Measurements from ENCODE around the gene ARHGAP35.

The ARHGAP35 gene

GRCh38 chr19:46861691-46862502 is 1.1 kb downstream of the ARHGAP35 start:
- TF ChIP-seq CTCF (IDR thresholded peaks at IDR 0.05; ENCODE audit: extremely low read depth, insufficient read depth, missing control alignments), result no peak
- no peak for DNase-seq (ENCODE audit: low spot score)
- in situ Hi-C loops (cut with MboI; ENCODE audit: low pct_unique_long_range_greater_than_20kb, low sequenced_read_pairs, unreplicated experiment), result no loop called here

GRCh38 chr19:46862503-46862834 is 1.7 kb downstream of the ARHGAP35 start:
- no peak for TF ChIP-seq CTCF (IDR thresholded peaks at IDR 0.05; ENCODE audit: extremely low read depth, insufficient read depth, missing control alignments)
- DNase-seq (ENCODE audit: low spot score), result no peak
- in situ Hi-C loops (cut with MboI; ENCODE audit: low pct_unique_long_range_greater_than_20kb, low sequenced_read_pairs, unreplicated experiment), result no loop called here

DNA sequence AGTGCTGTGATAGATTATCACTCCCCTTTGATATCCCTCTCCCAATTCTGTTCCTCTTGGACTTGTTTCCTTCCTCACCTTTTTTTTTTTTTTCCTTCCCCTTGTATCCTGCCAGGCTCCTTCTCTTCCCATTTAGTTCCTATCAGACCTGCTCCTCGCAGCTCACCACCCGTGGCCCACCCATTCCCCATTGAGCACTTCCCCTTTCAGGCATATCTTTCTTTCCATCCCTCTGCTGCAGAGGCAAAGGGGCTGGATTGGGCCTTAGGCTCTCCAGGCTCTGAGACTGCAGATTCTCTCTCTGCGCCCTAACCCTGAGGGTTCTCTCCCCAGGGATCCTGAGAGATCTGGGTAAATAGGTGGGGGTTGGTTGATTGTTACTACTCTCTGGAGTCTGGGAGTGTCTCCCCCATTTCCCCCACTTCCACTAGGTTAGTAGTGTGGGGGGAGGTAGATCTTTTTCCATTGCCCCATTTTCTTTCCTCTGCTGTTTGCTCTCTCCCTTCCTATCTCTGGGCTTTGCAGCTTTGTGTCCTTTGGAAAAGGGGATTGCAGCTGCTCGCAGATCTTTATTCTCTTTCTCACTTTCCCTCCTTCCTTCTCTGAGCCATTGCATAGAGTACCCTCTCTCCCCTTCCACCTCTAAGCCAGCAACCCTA is 2.3 kb downstream of the ARHGAP35 start:
- no peak for TF ChIP-seq CTCF (IDR thresholded peaks at IDR 0.05; ENCODE audit: extremely low read depth, insufficient read depth, missing control alignments)
- DNase-seq (ENCODE audit: low spot score), result no peak
- in situ Hi-C loops (cut with MboI; ENCODE audit: low pct_unique_long_range_greater_than_20kb, low sequenced_read_pairs, unreplicated experiment), result no loop called here

GRCh38 chr19:46863818-46864629 is 3.2 kb downstream of the ARHGAP35 start:
- no peak for TF ChIP-seq CTCF (IDR thresholded peaks at IDR 0.05; ENCODE audit: extremely low read depth, insufficient read depth, missing control alignments)
- in situ Hi-C loops (cut with MboI; ENCODE audit: low pct_unique_long_range_greater_than_20kb, low sequenced_read_pairs, unreplicated experiment), result no loop called here
- DNase-seq (ENCODE audit: low spot score), result no peak

DNA sequence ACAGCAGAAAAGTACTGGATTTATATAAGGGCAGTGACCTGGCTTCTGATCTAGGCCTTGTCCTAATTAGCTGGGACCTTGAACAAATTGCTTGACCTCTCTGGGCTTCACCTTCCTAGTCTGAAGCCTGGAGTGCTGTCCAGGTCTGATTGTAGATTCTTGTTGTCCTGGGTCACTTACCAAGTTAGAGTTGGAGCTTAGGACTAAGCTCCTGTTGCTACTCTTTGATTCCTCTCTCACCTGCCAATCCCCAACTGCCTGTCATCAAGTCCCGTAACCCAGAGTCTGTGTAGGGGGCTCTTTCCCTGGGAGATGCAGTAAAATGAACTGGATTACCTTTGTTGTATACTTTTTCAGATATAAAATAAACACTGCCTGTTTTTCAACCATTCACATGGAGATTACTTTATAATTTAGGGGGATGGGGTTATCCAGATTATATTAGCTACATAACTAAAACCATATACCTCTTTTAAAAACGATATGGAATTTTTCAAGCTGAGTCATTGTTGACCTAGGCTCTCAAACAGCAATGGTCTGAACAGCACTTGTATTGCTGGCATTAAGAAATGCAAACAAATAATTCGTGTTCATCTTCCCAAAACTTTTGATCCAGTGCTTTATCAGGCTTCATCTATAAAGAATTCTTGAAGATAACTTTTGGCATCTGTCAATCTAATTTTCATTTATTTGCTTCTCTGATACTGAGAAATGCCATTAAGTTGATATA is 5.8 kb downstream of the ARHGAP35 start:
- in situ Hi-C loops (cut with MboI; ENCODE audit: low pct_unique_long_range_greater_than_20kb, low sequenced_read_pairs, unreplicated experiment), result no loop called here
- DNase-seq (ENCODE audit: low spot score), result no peak

More for the DNA sequence above, 5.8 kb downstream of the ARHGAP35 start:
- no peak for TF ChIP-seq CTCF (IDR thresholded peaks at IDR 0.05; ENCODE audit: extremely low read depth, insufficient read depth, missing control alignments)

Measured in GM13977 (cell line).